OCI-LY1 (cell line): ENCODE measurements around the gene TRPC4AP.

Source experiments
- H2AFZ ChIP-seq: fragments of 200-600 bp; sonication (generic), shearing (Covaris generic); 2 replicates; pipeline ENCODE4 v1.6.0; 2014; ENCODE audit warnings: antibody characterized with exemption, mild to moderate bottlenecking, low read length
- H3F3A ChIP-seq: fragments of 200-600 bp; sonication (generic), shearing (Covaris generic); 2 replicates; pipeline ENCODE4 v1.6.0; 2014; ENCODE audit warnings: mild to moderate bottlenecking, antibody characterized with exemption, low read length, moderate library complexity; ENCODE audit not compliant: insufficient read depth
- H3K27ac ChIP-seq: fragments of 200-600 bp; sonication (generic); 2 replicates; pipeline ENCODE4 v1.5.1; 2014; ENCODE audit warnings: low read length, mixed run types, mild to moderate bottlenecking, low read depth; ENCODE audit not compliant: poor library complexity, severe bottlenecking
- H3K27me3 ChIP-seq: fragments of 200-600 bp; sonication (generic); 2 replicates; pipeline ENCODE4 v1.6.0; 2014; ENCODE audit warnings: antibody characterized with exemption, mild to moderate bottlenecking, low read length, moderate library complexity; ENCODE audit not compliant: insufficient read depth
- H3K36me3 ChIP-seq: fragments of 200-600 bp; sonication (generic); 2 replicates; pipeline ENCODE4 v1.6.1; 2014; ENCODE audit warnings: mild to moderate bottlenecking, antibody characterized with exemption, low read length, moderate library complexity, mixed read lengths; ENCODE audit not compliant: insufficient read depth
- H3K4me1 ChIP-seq: fragments of 200-600 bp; sonication (generic); 2 replicates; pipeline ENCODE4 v1.5.1; 2014; ENCODE audit warnings: mild to moderate bottlenecking, low read length, moderate library complexity; ENCODE audit not compliant: insufficient read depth, severe bottlenecking
- H3K4me2 ChIP-seq: fragments of 200-600 bp; sonication (generic), shearing (Covaris generic); 2 replicates; pipeline ENCODE4 v1.6.1; 2014; ENCODE audit warnings: low read length
- H3K4me3 ChIP-seq: fragments of 200-600 bp; sonication (generic); 2 replicates; pipeline ENCODE4 v1.5.1; 2014; ENCODE audit warnings: low read length, low read depth, mild to moderate bottlenecking, mixed read lengths; ENCODE audit not compliant: poor library complexity, severe bottlenecking
- H3K79me2 ChIP-seq: fragments of 200-600 bp; shearing (Covaris generic); 2 replicates; pipeline ENCODE4 v1.6.1; 2016; ENCODE audit warnings: mixed run types, low read length, mixed read lengths; ENCODE audit not compliant: insufficient read depth
- H3K9ac ChIP-seq: fragments of 200-600 bp; sonication (generic), shearing (Covaris generic); 2 replicates; pipeline ENCODE4 v1.6.1; 2014; ENCODE audit warnings: mild to moderate bottlenecking, low read length, mixed read lengths
- H3K9me2 ChIP-seq: fragments of 200-600 bp; sonication (generic), shearing (Covaris generic); 2 replicates; pipeline ENCODE4 v1.6.1; 2014; ENCODE audit warnings: low read depth, mild to moderate bottlenecking, low read length, mixed read lengths
- H3K9me3 ChIP-seq: fragments of 200-600 bp; shearing (Covaris generic); 2 replicates; pipeline ENCODE4 v1.6.1; 2014; ENCODE audit warnings: low read length, mixed read lengths
- H4K20me1 ChIP-seq: fragments of 200-600 bp; sonication (generic), shearing (Covaris generic); 2 replicates; pipeline ENCODE4 v1.6.0; 2016; ENCODE audit warnings: mild to moderate bottlenecking, low read length; ENCODE audit not compliant: insufficient read depth
- CTCF ChIP-seq: fragments of 200-600 bp; sonication (generic), shearing (Covaris generic); IDR thresholded peaks from 2 replicates; pipeline ENCODE4 v1.5.1; 2017; ENCODE audit warnings: mild to moderate bottlenecking, antibody characterized with exemption, low read length, moderate library complexity, mixed read lengths
- EZH2 ChIP-seq: fragments of 200-600 bp; sonication (generic), shearing (Covaris generic); IDR thresholded peaks from 2 replicates; pipeline ENCODE4 v1.8.0; 2017; ENCODE audit warnings: borderline replicate concordance, mixed run types, mild to moderate bottlenecking, antibody characterized with exemption, low read length, moderate library complexity, mixed read lengths

The TRPC4AP gene

GRCh38 chr20:35013421-35014411 is 78.9 kb downstream of the TRPC4AP start:
- H3F3A ChIP-seq, result no peaks in the 10 kb centered on the region; the same call in 1 of the 2 replicates
- no peaks in the 10 kb centered on the region for H3K9me3 ChIP-seq
- TF ChIP-seq CTCF, result no peak
- TF ChIP-seq EZH2, result no peak

GRCh38 chr20:35012227-35013069 is 80.2 kb downstream of the TRPC4AP start:
- peaks cover 62% of the 10 kb centered on the region for H3K36me3 ChIP-seq

More at GRCh38 chr20:35013421-35014411, 78.9 kb downstream of the TRPC4AP start:
- peaks cover 55% of the 10 kb centered on the region for H3K36me3 ChIP-seq
- no peaks in the 10 kb centered on the region for H3K9me2 ChIP-seq
- H3K9ac ChIP-seq, result no peak overlapping the region
- H3K27me3 ChIP-seq, result no peaks in the 10 kb centered on the region
- H2AFZ ChIP-seq, result no peak overlapping the region
- peak overlapping the region; percentile 75 for H3K27ac ChIP-seq
- no peak overlapping the region for H3K4me3 ChIP-seq
- no peaks in the 10 kb centered on the region for H4K20me1 ChIP-seq
- no peak overlapping the region; the same call in 1 of the 2 replicates for H3K4me2 ChIP-seq
- peaks cover 17% of the 10 kb centered on the region for H3K4me1 ChIP-seq
- H3K79me2 ChIP-seq, result no peaks in the 10 kb centered on the region

More at GRCh38 chr20:35012227-35013069, 80.2 kb downstream of the TRPC4AP start:
- H3K27ac ChIP-seq, result no peak overlapping the region
- no peak overlapping the region for H3K9ac ChIP-seq
- H2AFZ ChIP-seq, result no peak overlapping the region
- H3K9me3 ChIP-seq, result no peaks in the 10 kb centered on the region
- H3K79me2 ChIP-seq, result no peaks in the 10 kb centered on the region
- peaks cover 17% of the 10 kb centered on the region for H3K4me1 ChIP-seq
- H3K27me3 ChIP-seq, result no peaks in the 10 kb centered on the region
- TF ChIP-seq CTCF (no peak), EZH2 (no peak)
- no peaks in the 10 kb centered on the region for H4K20me1 ChIP-seq
- no peaks in the 10 kb centered on the region for H3K9me2 ChIP-seq
- no peaks in the 10 kb centered on the region; the same call in 1 of the 2 replicates for H3F3A ChIP-seq
- no peak overlapping the region for H3K4me2 ChIP-seq
- H3K4me3 ChIP-seq, result no peak overlapping the region
